H9 (cell line): Measurements from ENCODE around the gene TMEM38A. TPM values are rescaled to one million over a fixed set of nuclear protein-coding genes. Genes with fewer than 3 reads are reported as not detected.

Source experiments
- DNase-seq: peaks from one replicate; pipeline ENCODE4 v3.0.0-alpha.2; 2017
- H2AFZ ChIP-seq: one replicate; pipeline ENCODE4 v1.6.1; 2013; ENCODE audit warnings: mild to moderate bottlenecking, low read length, control low read depth, moderate library complexity
- H2AK5ac ChIP-seq: 2 replicates; pipeline ENCODE4 v1.6.1; 2013; ENCODE audit warnings: low read length, control low read depth, mixed read lengths; ENCODE audit not compliant: insufficient read length
- H2BK120ac ChIP-seq: one replicate; pipeline ENCODE4 v1.6.1; 2013; ENCODE audit warnings: low read depth, mild to moderate bottlenecking, low read length, control low read depth, inconsistent platforms; ENCODE audit not compliant: poor library complexity, severe bottlenecking
- H2BK12ac ChIP-seq: 2 replicates; pipeline ENCODE4 v1.6.1; 2013; ENCODE audit warnings: low read length, control low read depth, mixed read lengths, low read depth; ENCODE audit not compliant: insufficient read length
- H2BK15ac ChIP-seq: 2 replicates; pipeline ENCODE4 v1.6.1; 2013; ENCODE audit warnings: low read depth, low read length, control low read depth
- H2BK20ac ChIP-seq: one replicate; pipeline ENCODE4 v1.6.1; 2013; ENCODE audit warnings: low read depth, mild to moderate bottlenecking, low read length, control low read depth, inconsistent platforms; ENCODE audit not compliant: poor library complexity, severe bottlenecking
- H2BK5ac ChIP-seq: 2 replicates; pipeline ENCODE4 v1.6.1; 2013; ENCODE audit warnings: low read length, control low read depth, mixed read lengths; ENCODE audit not compliant: insufficient read length
- H3K14ac ChIP-seq: 2 replicates; pipeline ENCODE4 v1.6.1; 2013; ENCODE audit warnings: low read length, control low read depth; ENCODE audit not compliant: insufficient read depth
- H3K18ac ChIP-seq: 2 replicates; pipeline ENCODE4 v1.6.1; 2013; ENCODE audit warnings: low read depth, mild to moderate bottlenecking, mixed read lengths, low read length, control low read depth; ENCODE audit not compliant: insufficient read length
- H3K23ac ChIP-seq: 2 replicates; pipeline ENCODE4 v1.6.1; 2013; ENCODE audit warnings: low read length, control low read depth, mixed read lengths, low read depth; ENCODE audit not compliant: insufficient read length
- H3K23me2 ChIP-seq: 2 replicates; pipeline ENCODE4 v1.6.1; 2013; ENCODE audit warnings: low read depth, mild to moderate bottlenecking, mixed read lengths, low read length, control low read depth; ENCODE audit not compliant: insufficient read length, poor library complexity, severe bottlenecking
- H3K27ac ChIP-seq: 2 replicates; pipeline ENCODE4 v1.5.1; 2013; ENCODE audit warnings: low read length, control low read depth, mixed read lengths, low read depth; ENCODE audit not compliant: insufficient read length
- H3K27me3 ChIP-seq: 2 replicates; pipeline ENCODE4 v1.6.1; 2013; ENCODE audit warnings: low read length, control low read depth, inconsistent platforms; ENCODE audit not compliant: insufficient read depth
- H3K4ac ChIP-seq: 2 replicates; pipeline ENCODE4 v1.6.1; 2013; ENCODE audit warnings: low read depth, mild to moderate bottlenecking, control low read depth, inconsistent platforms, low read length, moderate library complexity
- H3K4me1 ChIP-seq: 2 replicates; pipeline ENCODE4 v1.6.1; 2013; ENCODE audit warnings: low read length, control low read depth, inconsistent platforms; ENCODE audit not compliant: insufficient read depth
- H3K4me2 ChIP-seq: 2 replicates; pipeline ENCODE4 v1.6.1; 2013; ENCODE audit warnings: low read length, control low read depth, mixed read lengths; ENCODE audit not compliant: insufficient read length, insufficient read depth
- H3K56ac ChIP-seq: 2 replicates; pipeline ENCODE4 v1.6.1; 2013; ENCODE audit warnings: low read depth, mild to moderate bottlenecking, mixed read lengths, low read length, control low read depth; ENCODE audit not compliant: insufficient read length
- H3K79me1 ChIP-seq: 2 replicates; pipeline ENCODE4 v1.6.1; 2013; ENCODE audit warnings: low read depth, mild to moderate bottlenecking, moderate library complexity, low read length, control low read depth, inconsistent platforms; ENCODE audit not compliant: insufficient read depth, poor library complexity, severe bottlenecking
- H3K79me2 ChIP-seq: 2 replicates; pipeline ENCODE4 v1.6.1; 2013; ENCODE audit warnings: low read length, control low read depth, inconsistent platforms; ENCODE audit not compliant: insufficient read depth
- H3K9ac ChIP-seq: 2 replicates; pipeline ENCODE4 v1.6.1; 2013; ENCODE audit warnings: low read length, control low read depth, mixed read lengths; ENCODE audit not compliant: insufficient read length; ENCODE audit errors: extremely low read depth
- H3K9me3 ChIP-seq: one replicate; pipeline ENCODE4 v1.6.1; 2013; ENCODE audit warnings: low read depth, low read length, inconsistent platforms; ENCODE audit not compliant: control insufficient read depth
- H3T11ph ChIP-seq: one replicate; pipeline ENCODE4 v1.6.1; 2013; ENCODE audit warnings: mild to moderate bottlenecking, low read length, control low read depth, inconsistent platforms
- H4K20me1 ChIP-seq: one replicate; pipeline ENCODE4 v1.6.1; 2013; ENCODE audit not compliant: control insufficient read depth, insufficient read length, insufficient read depth
- H4K5ac ChIP-seq: 2 replicates; pipeline ENCODE4 v1.6.1; 2013; ENCODE audit warnings: low read depth, mild to moderate bottlenecking, mixed read lengths, low read length, control low read depth; ENCODE audit not compliant: insufficient read length
- H4K8ac ChIP-seq: replicated peaks from 2 replicates; pipeline ENCODE4 v1.6.1; 2013; ENCODE audit warnings: low read length, control low read depth, mixed read lengths, low read depth; ENCODE audit not compliant: insufficient read length
- H4K91ac ChIP-seq: 2 replicates; pipeline ENCODE4 v1.6.1; 2013; ENCODE audit warnings: low read depth, mild to moderate bottlenecking, moderate library complexity, mixed read lengths, low read length, control low read depth; ENCODE audit not compliant: insufficient read length
- H3K27ac Mint-ChIP-seq, 3 experiments: 2 replicates in 2 of 3; 3 replicates in 1 of 3; pipeline ENCODE4 v1.8.0; 2020 to 2021; ENCODE audit warnings: mixed read lengths in 3 of 3, mild to moderate bottlenecking in 1 of 3, moderate library complexity in 1 of 3
- H3K27me3 Mint-ChIP-seq: 2 replicates; pipeline ENCODE4 v1.8.0; 2021; ENCODE audit warnings: low read depth, mild to moderate bottlenecking, moderate library complexity, mixed read lengths
- H3K36me3 Mint-ChIP-seq, 3 experiments: 2 replicates in 2 of 3; 3 replicates in 1 of 3; pipeline ENCODE4 v1.8.0; 2020 to 2021; ENCODE audit warnings: low read depth in 3 of 3, mixed read lengths in 3 of 3; ENCODE audit not compliant: insufficient read depth in 1 of 3
- H3K4me1 Mint-ChIP-seq, 2 experiments: 2 replicates each; pipeline ENCODE4 v1.8.0; 2020; ENCODE audit warnings: mixed read lengths in 2 of 2
- H3K4me3 Mint-ChIP-seq, 2 experiments: 2 replicates in 1 of 2; 3 replicates in 1 of 2; pipeline ENCODE4 v1.8.0; 2020 to 2021; ENCODE audit warnings: mild to moderate bottlenecking in 2 of 2, mixed read lengths in 2 of 2, moderate library complexity in 1 of 2
- H3K9me3 Mint-ChIP-seq, 2 experiments: 2 replicates in 1 of 2; 3 replicates in 1 of 2; pipeline ENCODE4 v1.8.0; 2020; ENCODE audit warnings: mild to moderate bottlenecking in 2 of 2, mixed read lengths in 2 of 2, moderate library complexity in 1 of 2
- WGBS: extraction: QIAGEN DNeasy Blood & Tissue Kit; methylation state at CpG from one replicate; pipeline ENCODE4 v1.1.7; 2013; ENCODE audit warnings: missing lambda C conversion rate, low lambda C conversion rate, mixed read lengths; ENCODE audit not compliant: insufficient read length; ENCODE audit errors: extremely low coverage; 5-methylcytosine and 5-hydroxymethylcytosine counted together
- total RNA-seq: library from RNA; stranded (reverse); gene quantifications from 2 replicates; pipeline ENCODE4 v1.2.1, GENCODE V29; 2021
- TF ChIP-seq, protein P1 (sequence below): fragments of 200-600 bp; sonication (generic); conservative IDR thresholded peaks from 3 replicates; pipeline ENCODE4 v1.8.0; 2021; ENCODE audit warnings: antibody characterized with exemption, mild to moderate bottlenecking

TMEM38A gene
- total RNA-seq, 1 experiment from 2014 or later: 7.4 TPM

DNA sequence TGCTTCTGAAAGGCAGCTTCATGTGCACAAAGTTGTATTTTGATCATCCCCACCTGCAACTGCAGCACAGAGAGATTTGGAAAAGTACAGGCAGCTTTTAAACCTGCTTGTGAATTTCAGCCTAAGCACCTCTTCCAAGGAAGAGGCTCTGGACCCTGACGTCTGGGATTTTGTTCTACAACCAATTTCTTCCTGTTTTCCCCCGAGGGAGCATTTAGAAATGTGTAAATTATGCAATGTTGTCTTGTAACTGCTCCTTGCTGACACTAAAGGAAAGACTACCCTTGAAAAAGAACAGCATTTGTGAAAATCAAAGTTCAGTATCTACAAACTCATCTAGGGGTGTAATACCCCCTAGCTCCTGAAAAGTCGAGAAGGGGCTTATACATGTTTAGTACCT lies 48.3 kb upstream of the TMEM38A start:
- Histone ChIP-seq H3K14ac (no peak overlapping the region), H4K5ac (no peak overlapping the region)
- WGBS: no CpG with 5 or more reads among the region's 3 CpGs

More for the DNA sequence above, 48.3 kb upstream of the TMEM38A start:
- Histone ChIP-seq H3K4me2 (no peak overlapping the region), H3K23ac (no peak overlapping the region), H2BK120ac (no peak overlapping the region), H3K27ac (no peak overlapping the region), H3K9ac (no peak overlapping the region), H3K18ac (no peak overlapping the region), H3K9me3 (no peaks in the 10 kb centered on the region), H2AK5ac (no peak overlapping the region), H3T11ph (no peak overlapping the region), H4K91ac (no peak overlapping the region), H3K27me3 (no peaks in the 10 kb centered on the region), H3K56ac (no peak overlapping the region), H3K79me1 (peaks cover 19% of the 10 kb centered on the region), H4K8ac (no peak overlapping the region), H2BK12ac (no peak overlapping the region), H3K4ac (no peak overlapping the region), H4K20me1 (no peaks in the 10 kb centered on the region), H3K23me2 (no peaks in the 10 kb centered on the region), H3K79me2 (peaks cover 44% of the 10 kb centered on the region; the same call in 1 of the 2 replicates), H2BK20ac (no peak overlapping the region), H3K4me1 (peaks cover 3% of the 10 kb centered on the region; the same call in 1 of the 2 replicates), H2BK15ac (no peak overlapping the region), H2BK5ac (no peak overlapping the region), H2AFZ (no peak overlapping the region)
- no peak for DNase-seq
- peaks cover 21 to 23% of the 10 kb centered on the region in 2 experiments for H3K4me1 Mint-ChIP-seq
- H3K27me3 Mint-ChIP-seq: no peaks in the 10 kb centered on the region; the same call in 1 of the 2 replicates
- no peaks in the 10 kb centered on the region for H3K9me3 Mint-ChIP-seq
- H3K4me3 Mint-ChIP-seq: no peak overlapping the region
- no peaks in the 10 kb centered on the region for H3K36me3 Mint-ChIP-seq
- TF ChIP-seq, protein P1, sequence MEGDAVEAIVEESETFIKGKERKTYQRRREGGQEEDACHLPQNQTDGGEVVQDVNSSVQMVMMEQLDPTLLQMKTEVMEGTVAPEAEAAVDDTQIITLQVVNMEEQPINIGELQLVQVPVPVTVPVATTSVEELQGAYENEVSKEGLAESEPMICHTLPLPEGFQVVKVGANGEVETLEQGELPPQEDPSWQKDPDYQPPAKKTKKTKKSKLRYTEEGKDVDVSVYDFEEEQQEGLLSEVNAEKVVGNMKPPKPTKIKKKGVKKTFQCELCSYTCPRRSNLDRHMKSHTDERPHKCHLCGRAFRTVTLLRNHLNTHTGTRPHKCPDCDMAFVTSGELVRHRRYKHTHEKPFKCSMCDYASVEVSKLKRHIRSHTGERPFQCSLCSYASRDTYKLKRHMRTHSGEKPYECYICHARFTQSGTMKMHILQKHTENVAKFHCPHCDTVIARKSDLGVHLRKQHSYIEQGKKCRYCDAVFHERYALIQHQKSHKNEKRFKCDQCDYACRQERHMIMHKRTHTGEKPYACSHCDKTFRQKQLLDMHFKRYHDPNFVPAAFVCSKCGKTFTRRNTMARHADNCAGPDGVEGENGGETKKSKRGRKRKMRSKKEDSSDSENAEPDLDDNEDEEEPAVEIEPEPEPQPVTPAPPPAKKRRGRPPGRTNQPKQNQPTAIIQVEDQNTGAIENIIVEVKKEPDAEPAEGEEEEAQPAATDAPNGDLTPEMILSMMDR: no peak
- H3K27ac Mint-ChIP-seq: no peak overlapping the region
